HG02885 (cell line): ENCODE results near the gene KRTAP10-6.
"Not testable (repeated sequence)": the region's sequence is repeated elsewhere in the genome, so short reads cannot be mapped to it uniquely, and the experiment has no call there.

ENCODE experiments used
- ATAC-seq: cut with Tn5 transposase; IDR thresholded peaks from one replicate; pipeline ENCODE4 v1.9.1; 2021; ENCODE audit warnings: mild to moderate bottlenecking; ENCODE audit not compliant: unreplicated experiment, poor library complexity

KRTAP10-6 gene

DNA sequence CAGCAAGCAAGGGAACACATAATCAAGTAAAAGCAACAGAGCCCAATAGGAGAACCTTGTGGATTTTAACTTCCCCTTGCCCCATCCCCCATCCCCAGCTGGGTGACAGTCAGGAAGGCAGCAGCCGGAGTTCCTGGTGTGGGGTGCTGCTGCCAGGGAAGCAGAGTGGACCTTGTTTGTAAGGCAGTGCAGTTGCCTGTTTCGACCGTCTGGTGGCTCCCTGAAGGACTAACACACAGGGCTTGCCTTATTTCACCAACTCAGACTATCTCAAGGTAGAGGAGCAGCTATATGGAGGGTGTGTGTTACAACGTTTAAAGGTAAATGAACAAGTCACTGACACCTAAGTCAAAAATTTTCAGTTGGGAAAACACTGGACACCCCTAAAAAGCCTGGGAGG lies 26.2 kb upstream of the KRTAP10-6 start:
- no peak for ATAC-seq

DNA sequence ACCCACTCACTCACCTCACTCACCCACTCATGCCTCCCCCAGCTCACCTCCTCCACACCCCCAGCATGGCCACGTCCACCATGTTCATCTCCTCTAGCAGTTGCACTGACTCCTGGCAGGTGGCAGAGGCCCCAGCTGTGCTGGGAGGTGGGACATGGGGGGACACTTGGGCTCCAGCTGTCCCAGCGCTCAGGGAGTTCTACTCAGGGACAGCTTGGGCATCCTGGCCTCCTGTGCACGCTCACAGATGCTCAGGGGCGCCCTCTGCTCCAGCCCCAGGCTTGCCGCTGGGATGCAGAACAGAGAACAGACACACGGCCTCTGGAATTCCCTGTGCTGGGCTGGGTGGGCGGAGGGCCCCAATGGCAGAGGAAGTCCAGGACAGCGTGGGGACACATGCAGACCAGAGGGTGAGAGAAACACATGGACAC lies 24.8 kb upstream of the KRTAP10-6 start:
- ATAC-seq = no peak

DNA sequence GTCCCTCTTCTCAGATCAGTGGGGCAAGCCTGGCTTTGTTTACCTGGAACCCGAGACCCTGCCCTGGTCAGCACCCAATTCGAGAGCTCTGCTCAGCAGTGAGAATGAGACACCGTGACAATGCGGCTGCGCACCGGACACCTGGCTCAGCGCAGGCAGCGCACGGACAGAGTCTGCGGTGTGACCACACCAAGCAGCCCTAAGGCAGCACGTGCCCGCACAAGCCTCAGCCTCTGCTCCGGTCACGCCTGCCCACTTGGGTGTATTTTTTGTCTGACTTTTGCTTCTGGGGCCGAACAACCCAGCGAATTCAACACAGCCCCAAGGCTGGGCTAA lies 24.3 kb upstream of the KRTAP10-6 start:
- ATAC-seq = no peak

DNA sequence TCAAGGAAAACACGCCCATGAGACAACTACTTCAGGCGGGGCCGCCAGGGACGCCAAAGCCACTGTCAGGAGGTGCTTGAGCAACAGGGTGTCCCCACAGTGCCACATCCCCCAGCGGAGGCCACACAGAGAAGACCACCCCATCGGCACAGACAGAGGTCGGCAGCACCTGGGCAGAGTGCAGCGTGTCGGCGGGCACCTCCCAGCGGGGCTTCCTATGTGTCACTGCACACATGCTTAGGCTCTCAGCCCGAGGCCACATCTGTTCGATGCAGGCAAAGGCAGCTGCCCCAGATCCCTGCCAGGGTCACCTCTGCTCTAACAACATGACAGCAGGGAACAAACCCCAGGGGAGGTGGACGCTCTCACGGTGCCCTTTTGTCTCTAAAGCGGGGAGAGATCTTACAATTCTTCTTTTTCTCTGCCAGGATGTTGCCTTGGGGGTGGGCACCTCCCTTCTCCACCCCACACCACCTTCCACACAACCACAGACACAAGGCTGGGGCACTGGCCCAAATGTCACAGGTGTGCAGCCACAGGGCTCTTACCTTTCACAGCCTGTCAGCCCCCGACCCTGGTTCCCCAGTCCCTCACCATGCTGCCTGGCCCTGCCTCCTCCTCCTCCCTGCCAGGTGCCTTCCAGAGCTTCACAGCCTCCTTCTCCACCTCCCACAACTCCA lies 23.7 kb upstream of the KRTAP10-6 start:
- ATAC-seq = no peak

DNA sequence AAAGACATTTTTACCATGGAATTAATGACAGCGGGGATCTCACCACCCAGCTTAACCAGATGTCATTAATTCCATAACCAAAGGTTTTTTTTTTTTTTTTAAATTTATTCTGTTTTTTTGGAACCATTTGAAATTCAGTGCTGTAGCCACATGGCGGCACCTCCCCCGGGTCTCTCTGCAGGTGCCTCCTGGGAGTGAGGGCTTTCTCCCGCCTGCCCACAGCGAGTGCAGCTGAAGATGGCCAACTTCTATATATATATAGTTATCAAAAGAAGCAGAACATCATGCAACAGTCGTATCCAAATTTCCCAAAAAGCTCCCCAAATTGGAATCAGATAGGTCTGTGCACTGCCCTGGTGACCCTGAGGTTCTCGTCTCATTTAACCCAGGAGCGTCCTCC lies 23.2 kb upstream of the KRTAP10-6 start:
- ATAC-seq = no peak

DNA sequence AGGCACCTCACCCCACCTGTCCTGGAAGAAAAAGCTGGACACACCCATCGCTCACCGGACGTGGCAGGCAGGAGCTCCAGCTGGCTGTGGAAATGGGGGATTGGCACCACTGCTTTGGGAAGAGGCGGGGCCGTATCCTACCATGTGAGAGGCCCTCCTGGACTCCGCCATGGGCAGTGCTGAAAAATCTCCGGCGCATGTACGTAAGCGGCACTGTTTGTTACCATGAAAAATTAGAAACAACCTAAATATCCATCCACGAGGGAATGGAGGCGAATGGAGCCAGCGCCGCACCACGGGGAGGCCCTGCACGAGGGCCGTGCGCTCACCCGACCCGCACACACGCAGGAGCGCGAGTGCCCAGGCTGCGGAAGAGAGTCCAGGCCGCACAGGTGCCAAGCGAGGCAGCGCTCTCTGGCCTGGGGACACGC lies 22.7 kb upstream of the KRTAP10-6 start:
- no peak for ATAC-seq

DNA sequence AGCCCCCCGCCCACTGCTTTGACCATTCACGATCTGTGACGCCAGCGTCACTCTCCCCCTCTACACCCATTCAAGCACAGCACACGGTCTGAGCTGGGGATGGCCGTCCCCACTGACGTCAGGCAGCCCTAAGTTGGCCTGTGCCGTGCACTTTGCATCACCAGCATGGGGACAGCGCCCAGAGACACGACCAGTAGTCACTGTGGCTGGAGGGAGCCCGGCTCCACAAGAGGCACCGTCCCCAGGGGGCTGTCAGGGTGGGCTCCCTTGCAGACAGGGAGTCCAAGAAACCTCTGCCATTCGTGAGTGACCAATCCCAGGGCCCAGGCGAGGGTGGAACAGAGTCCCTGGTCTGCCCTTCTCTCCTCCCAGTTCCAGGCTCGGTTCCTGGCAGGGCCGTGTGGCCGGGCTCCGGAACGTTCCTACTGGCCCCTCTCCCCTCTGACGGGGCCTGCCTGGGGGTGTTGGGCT lies 21.9 kb upstream of the KRTAP10-6 start:
- ATAC-seq = no peak

DNA sequence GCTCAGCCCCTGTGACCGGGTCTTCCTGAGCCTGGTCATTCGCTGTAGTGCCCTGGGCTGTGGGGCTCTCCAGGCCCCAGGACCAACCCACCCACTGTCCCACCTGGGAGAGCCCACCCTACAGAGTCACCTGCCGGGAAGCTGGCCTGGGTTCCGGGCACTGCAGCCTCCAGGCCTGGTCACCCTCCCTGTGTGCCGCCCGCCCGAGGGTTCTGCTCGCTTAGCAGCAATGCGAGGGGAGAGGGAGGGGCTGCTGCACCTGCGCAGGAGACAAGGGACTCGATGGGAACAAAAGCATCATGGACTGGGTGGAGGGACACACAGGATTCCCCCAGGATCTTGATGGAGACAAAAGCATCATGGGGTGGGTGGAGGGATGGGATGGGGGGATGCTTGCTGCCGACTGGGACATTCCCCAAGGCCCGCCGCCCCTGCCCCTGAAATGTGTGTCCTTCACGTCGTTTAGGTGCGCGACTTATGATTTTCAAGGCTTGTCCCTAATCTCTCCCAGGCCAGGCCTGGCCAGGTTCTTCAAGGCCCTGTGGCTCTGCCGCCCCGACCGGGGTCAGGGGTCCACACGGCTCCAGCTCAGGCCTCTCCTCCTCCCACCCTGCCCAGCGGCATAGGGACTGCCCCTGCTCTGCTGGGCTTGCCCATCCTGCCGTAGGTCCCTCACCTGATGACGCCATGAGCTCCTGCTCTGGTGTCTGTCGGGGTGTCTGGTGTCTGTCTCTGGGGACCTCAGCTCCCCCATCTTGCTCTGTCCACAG lies 21.3 kb upstream of the KRTAP10-6 start:
- no peak for ATAC-seq

DNA sequence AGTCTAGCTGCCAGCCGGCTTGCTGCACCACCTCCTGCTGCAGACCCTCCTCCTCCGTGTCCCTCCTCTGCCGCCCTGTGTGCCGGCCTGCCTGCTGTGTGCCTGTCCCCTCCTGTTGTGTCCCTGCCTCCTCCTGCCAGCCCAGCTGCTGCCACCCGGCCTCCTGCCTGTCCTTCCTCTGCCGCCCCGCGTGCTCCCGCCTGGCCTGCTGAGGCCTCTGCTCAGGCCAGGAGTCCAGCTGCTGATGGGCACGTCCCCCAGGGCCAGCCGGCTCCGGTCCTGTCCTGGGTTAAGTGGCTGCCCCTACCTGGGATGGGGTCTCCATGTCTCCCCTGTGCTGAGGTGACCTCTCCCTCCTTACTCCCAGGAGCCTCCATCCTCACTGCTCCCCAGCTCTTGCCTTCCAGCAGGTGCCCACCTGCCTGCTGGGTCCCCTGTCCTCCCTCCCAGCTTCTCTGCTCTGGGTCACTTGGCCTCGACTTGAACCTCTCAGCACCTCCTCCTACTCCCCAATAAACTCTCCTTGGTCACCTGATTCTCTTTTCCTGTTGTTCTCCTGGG lies 20.4 kb upstream of the KRTAP10-6 start:
- no peak for ATAC-seq

DNA sequence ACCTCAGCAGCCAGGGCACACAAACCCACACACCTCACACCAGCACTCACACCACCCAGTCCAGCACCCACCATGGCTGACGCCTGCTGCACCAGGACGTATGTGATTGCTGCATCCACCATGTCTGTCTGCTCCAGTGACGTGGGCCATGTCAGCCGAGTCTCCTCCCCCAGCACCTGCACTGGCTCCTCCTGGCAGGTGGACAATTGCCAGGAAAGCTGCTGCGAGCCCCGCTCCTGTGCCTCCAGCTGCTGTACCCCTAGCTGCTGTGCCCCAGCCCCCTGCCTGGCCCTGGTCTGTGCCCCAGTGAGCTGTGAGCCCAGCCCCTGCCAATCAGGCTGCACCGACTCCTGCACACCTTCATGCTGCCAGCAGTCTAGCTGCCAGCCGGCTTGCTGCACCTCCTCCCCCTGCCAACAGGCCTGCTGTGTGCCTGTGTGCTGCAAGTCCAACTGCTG lies 19.8 kb upstream of the KRTAP10-6 start, which contains the start of gene KRTAP10-8:
KRTAP10-8 (plus strand) TSS at position 51 of the 458 bp plus-strand sequence; CDS start at position 73, 22 bp downstream.
- ATAC-seq = no peak

DNA sequence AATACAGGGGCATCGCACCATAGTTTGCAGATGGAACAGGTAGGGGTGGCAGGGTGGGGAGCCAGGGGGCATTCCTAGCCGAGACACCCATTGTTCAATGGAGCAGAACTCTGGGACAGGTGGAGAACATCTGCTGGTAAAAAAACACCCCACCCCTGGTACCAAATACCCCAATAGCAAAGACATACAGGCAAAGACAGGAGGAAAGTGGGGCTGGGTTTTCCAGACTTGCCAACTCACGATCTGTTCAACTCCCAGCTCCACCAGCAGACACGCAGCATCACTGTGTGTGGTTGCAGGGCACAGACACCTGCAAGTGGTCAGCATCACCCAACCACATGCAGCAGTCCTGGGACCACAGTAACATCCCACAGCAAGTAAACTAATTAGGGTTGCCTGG lies 19.2 kb upstream of the KRTAP10-6 start:
- ATAC-seq = no peak

DNA sequence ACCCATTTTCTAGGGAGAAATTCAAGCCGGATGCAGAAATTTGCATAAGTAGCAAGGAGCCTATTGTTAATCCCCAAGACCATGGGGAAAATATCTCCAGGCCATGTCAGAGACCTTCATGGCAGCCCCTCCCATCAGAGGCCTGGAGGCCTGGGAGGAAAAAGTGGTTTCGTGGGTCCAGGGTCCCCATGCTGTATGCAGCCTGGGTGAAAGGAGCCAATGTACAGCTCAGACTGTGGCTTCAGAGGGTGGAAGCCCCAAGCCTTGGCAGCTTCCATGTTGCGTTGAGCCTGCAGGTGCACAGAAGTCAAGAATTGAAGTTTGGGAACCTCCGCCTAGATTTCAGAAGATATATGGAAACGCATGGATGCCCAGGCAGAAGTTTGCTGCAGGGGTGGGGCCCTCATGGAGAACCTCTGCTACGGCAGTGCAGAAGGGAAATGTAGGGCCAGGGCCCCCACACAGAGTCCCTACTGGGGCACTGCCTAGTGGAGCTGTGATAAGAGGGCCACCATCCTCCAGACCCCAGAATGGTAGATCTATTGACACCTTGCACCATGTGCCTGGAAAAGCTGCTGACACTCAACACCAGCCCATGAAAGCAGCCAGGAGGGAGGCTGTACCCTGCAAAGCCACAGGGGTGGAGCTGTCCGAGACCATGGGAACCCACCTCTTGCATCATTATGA lies 18.0 kb upstream of the KRTAP10-6 start:
- ATAC-seq = not testable (repeated sequence)

DNA sequence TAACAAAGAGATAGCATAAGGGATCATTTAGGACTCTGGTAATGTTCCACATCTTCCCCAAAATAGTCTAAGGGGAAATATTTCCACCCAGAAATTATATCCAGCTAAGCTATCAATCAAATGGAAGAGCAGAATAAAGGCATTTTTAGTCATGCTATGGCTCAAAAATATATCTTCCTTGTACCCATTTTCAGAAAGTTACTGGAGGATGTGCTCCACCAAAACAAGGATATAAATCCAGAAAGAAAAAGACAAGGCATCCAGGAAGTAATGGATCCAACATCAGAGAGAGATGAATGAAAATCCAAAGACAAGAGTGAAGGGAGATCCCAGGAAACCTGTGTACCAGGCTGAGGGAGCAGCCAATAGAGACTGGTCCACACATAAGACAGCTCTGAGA lies 16.9 kb upstream of the KRTAP10-6 start:
- ATAC-seq = no peak

DNA sequence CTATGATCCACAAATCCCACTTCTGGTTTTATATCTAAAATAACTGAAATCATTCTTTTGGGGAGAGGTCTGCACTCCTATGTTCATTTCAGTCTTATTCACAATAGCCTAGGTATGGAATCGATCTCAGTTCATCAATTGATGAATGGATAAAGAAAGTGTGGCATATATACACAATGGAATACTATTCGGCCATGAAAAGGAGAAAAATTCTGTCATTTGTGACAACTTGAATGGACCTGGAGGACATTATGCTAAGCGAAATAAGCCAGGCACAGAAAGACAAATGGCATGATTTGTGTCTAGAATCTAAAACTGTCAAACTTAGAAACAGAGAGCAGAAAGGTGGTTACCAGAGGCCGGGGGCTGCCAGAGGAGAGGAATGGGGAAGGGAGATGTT lies 14.2 kb upstream of the KRTAP10-6 start:
- ATAC-seq = no peak

DNA sequence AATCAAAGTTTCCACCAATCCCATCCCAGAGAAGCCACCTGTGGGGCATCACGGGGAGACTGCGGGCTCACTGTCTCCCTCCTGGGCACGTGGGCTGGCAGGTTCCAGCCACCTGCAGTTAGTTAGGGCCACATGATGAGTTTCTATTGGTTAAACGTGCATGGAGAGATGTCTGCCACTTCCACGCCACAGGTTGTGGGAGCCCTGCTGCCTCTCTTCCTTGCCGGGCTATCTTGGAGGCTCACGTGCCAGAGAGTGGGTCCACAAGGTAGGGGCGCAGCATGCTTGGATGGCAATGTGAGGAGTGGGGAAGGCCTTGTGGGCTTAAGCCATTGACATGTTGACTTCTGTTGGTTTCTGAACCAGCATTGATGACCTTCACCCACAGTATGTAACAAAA lies 11.6 kb upstream of the KRTAP10-6 start:
- no peak for ATAC-seq

DNA sequence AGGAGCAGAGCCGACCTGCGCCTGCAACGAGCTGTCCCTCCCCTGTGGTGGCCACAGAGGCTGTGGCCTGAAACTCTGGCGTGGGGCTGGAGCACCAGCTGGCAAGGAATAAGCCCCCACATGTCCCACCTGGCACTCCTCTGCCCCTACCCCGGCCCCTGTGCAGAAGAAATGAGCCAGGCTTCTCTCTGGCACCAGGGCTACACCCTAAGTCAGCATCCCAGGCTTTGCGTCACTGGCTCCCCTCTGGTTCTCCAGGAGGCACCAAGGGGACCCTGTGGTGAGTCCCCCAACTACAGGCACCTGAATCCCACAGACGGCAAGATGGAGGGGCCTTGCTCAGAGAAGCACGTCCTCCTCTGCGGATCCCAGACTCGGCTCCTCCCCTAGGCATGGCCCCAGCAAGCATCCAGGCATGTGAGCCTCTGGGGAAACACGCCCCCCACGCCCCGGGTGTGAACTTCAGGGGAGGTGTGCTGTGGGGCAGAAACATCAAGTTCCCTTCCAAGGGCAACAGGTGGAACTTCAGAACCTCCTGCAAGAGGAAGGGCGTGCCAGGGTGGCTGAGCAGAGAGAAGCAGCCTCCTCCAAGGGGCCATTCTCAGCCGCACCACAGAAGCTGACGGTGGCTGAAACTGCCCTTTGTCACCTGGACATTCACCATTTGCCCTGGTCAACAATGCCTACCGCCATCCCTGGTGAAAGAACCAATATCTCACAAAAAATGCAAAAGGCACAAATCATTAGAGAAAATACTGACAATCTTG lies 11.0 kb upstream of the KRTAP10-6 start:
- no peak for ATAC-seq

DNA sequence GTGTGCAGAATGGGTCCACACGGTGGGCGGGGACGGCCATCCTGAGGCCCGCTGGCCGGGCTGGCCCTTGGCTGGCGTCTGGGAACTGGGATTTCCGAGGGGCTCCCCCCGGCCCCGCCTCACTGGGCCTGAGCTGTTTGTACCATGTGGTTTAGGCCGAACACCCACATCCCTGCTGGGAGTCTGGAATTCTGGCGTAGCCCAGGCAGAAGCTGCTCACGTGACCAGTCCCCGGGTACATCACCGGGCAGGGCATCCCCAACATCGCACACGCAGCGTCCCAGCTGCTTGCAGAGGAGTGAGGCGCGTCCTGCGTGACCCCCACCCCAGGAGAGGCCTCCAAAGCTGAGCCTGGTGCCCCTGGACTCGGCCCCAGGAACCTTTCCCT lies 10.2 kb upstream of the KRTAP10-6 start:
- ATAC-seq = no peak

DNA sequence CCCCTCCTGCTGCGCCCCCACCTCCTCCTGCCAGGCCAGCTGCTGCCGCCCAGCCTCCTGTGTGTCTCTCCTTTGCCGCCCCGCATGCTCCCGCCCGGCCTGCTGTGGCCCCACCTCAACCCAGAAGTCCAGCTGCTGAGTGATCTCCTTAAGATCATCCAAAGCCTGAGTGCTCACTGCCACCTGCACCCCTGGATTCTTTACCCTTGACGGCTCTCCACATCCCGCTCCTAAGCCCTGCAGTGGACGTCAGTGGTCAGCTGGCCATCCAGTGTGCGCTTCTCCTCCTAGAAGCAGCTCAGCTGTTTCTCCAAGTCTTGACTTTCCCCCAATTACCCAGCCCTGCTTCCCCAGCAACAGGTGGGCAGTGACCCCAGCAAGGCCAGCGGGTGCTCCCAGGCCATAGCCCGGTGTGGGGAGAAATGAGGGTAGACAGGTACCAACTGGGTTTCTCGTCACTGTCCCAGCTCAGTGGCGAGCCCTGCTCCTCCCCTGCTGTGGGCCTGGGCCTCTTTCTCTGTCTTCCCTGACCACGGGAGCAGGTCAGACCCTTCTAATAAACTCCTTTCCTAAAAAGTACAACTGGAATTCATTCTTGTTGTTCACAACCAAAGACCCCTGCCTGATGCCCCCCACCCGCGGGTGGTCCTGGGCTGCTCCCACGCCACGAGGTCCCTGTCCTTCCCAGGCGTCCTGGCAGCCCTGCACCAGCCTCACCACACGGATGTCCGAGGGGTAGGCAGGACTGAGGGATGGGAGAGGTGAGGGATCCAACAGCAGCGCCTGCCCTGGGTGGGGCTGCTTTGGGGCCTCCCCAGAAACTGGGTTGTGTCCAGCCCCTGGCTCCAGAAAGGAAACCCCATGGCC lies 9.5 kb upstream of the KRTAP10-6 start:
- ATAC-seq = no peak

DNA sequence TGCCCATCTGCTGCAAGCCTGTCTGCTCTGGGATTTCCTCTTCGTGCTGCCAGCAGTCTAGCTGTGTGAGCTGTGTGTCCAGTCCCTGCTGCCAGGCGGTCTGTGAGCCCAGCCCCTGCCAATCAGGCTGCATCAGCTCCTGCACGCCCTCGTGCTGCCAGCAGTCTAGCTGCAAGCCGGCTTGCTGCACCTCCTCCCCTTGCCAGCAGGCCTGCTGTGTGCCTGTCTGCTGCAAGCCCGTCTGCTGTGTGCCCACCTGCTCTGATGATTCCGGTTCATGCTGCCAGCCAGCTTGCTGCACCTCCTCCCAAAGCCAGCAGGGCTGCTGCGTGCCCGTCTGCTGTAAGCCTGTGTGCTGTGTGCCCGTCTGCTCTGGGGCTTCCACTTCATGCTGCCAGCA lies 8.8 kb upstream of the KRTAP10-6 start:
- ATAC-seq = not testable (repeated sequence)
